Jurkat, Clone E6-1 (cell line): ENCODE measurements around the gene LIPA.
"Not testable (repeated sequence)": the region's sequence is repeated elsewhere in the genome, so short reads cannot be mapped to it uniquely, and the experiment has no call there.

ENCODE experiments used
- DNase-seq: peaks from one replicate; pipeline ENCODE4 v3.0.0-alpha.2; 2011; ENCODE audit warnings: low read depth, low spot score
- H3K4me3 ChIP-seq: 2 replicates; pipeline ENCODE4 v1.5.1; 2011; ENCODE audit warnings: mild to moderate bottlenecking, low read length, control low read depth, moderate library complexity

LIPA gene

GRCh38 chr10:89183571-89183970, 68.0 kb downstream of the LIPA start:
- H3K4me3 ChIP-seq = no peak overlapping the region
- DNase-seq = no peak

- no peak for DNase-seq
- H3K4me3 ChIP-seq = no peak overlapping the region
These were observed 68.7 kb downstream of the LIPA start for GRCh38 chr10:89182894-89183293.

- no peak for DNase-seq
- no peak overlapping the region for H3K4me3 ChIP-seq
These were observed 75.8 kb downstream of the LIPA start for GRCh38 chr10:89175816-89176215.

GRCh38 chr10:89173075-89173474, 78.5 kb downstream of the LIPA start:
- no peak for DNase-seq

GRCh38 chr10:89171996-89172395, 79.6 kb downstream of the LIPA start:
- no peak for DNase-seq
- H3K4me3 ChIP-seq = no peak overlapping the region

More at GRCh38 chr10:89173075-89173474, 78.5 kb downstream of the LIPA start:
- H3K4me3 ChIP-seq = no peak overlapping the region

GRCh38 chr10:89171263-89171872, 80.2 kb downstream of the LIPA start:
- DNase-seq = no peak
- H3K4me3 ChIP-seq = no peak overlapping the region

GRCh38 chr10:89168354-89168900, 83.1 kb downstream of the LIPA start:
- H3K4me3 ChIP-seq, DNase-seq: not testable (repeated sequence)

- no peak for DNase-seq
- no peak overlapping the region for H3K4me3 ChIP-seq
These were observed 83.7 kb downstream of the LIPA start for GRCh38 chr10:89167915-89168314.

- H3K4me3 ChIP-seq = no peak overlapping the region
- DNase-seq = no peak
These were observed 85.7 kb downstream of the LIPA start for GRCh38 chr10:89165923-89166322.

GRCh38 chr10:89164920-89165319, 86.7 kb downstream of the LIPA start:
- DNase-seq = no peak

GRCh38 chr10:89164080-89164479, 87.5 kb downstream of the LIPA start:
- no peak overlapping the region for H3K4me3 ChIP-seq

More at GRCh38 chr10:89164920-89165319, 86.7 kb downstream of the LIPA start:
- H3K4me3 ChIP-seq = no peak overlapping the region

More at GRCh38 chr10:89164080-89164479, 87.5 kb downstream of the LIPA start:
- DNase-seq = no peak
